ENCODE results near the gene TMC1.

The TMC1 gene

GRCh38 chr9:72600671-72601070 is 79.3 kb downstream of the TMC1 start:
- DNase-seq: no peak

- DNase-seq: no peak
Observed at GRCh38 chr9:72601615-72602014, 80.2 kb downstream of the TMC1 start.

- DNase-seq: no peak
Observed at GRCh38 chr9:72612449-72612848, 91.0 kb downstream of the TMC1 start.

GRCh38 chr9:72614067-72614466 is 92.7 kb downstream of the TMC1 start:
- DNase-seq: no peak

GRCh38 chr9:72615931-72616330 is 94.5 kb downstream of the TMC1 start:
- DNase-seq: no peak

GRCh38 chr9:72618811-72619210 is 97.4 kb downstream of the TMC1 start:
- no peak for DNase-seq

- no peak for DNase-seq
Observed at GRCh38 chr9:72622186-72622585, 100.8 kb downstream of the TMC1 start.

- no peak for DNase-seq
Observed at GRCh38 chr9:72623156-72623555, 101.7 kb downstream of the TMC1 start.

GRCh38 chr9:72627147-72627546 is 105.7 kb downstream of the TMC1 start:
- peak in 3 of 56 donors; percentile 3 to 23 (median 8) for DNase-seq

- no peak for DNase-seq
Observed at GRCh38 chr9:72627956-72628540, 106.6 kb downstream of the TMC1 start.

- peak in 34 of 56 donors; percentile 0 to 74 (median 20) for DNase-seq
Observed at GRCh38 chr9:72633966-72634365, 112.6 kb downstream of the TMC1 start.

GRCh38 chr9:72635197-72635596 is 113.8 kb downstream of the TMC1 start:
- no peak for DNase-seq

GRCh38 chr9:72636621-72637020 is 115.2 kb downstream of the TMC1 start:
- no peak for DNase-seq

- no peak for DNase-seq
Observed at GRCh38 chr9:72643651-72644050, 122.2 kb downstream of the TMC1 start.

GRCh38 chr9:72646061-72646460 is 124.7 kb downstream of the TMC1 start:
- no peak for DNase-seq

GRCh38 chr9:72648324-72649126 is 127.1 kb downstream of the TMC1 start:
- DNase-seq: no peak

GRCh38 chr9:72649127-72649442 is 127.7 kb downstream of the TMC1 start:
- no peak for DNase-seq

- DNase-seq: no peak
Observed at GRCh38 chr9:72650206-72650605, 128.8 kb downstream of the TMC1 start.

- peak in 23 of 56 donors; percentile 4 to 68 (median 20) for DNase-seq
Observed at GRCh38 chr9:72656021-72656420, 134.6 kb downstream of the TMC1 start.

GRCh38 chr9:72657023-72657422 is 135.6 kb downstream of the TMC1 start:
- DNase-seq: no peak

- DNase-seq: no peak
Observed at GRCh38 chr9:72658703-72659102, 137.3 kb downstream of the TMC1 start.

GRCh38 chr9:72661401-72662135 is 140.2 kb downstream of the TMC1 start:
- DNase-seq: no peak

GRCh38 chr9:72665421-72665820 is 144.0 kb downstream of the TMC1 start:
- no peak for DNase-seq
